GM12865 (cell line): ENCODE data around the gene CENPP.

Experiments used
- DNase-seq: peaks from one replicate; pipeline ENCODE4 v3.0.0; 2010; ENCODE audit warnings: low read depth
- H3K4me3 ChIP-seq: 2 replicates; pipeline ENCODE4 v1.5.1; 2011; ENCODE audit warnings: mild to moderate bottlenecking, low read depth, low read length, control low read depth
- TF ChIP-seq, protein P1 (sequence below): IDR thresholded peaks from 2 replicates; pipeline ENCODE4 v1.5.1; 2011; ENCODE audit warnings: low read length, control low read depth, low read depth, inconsistent platforms; ENCODE audit not compliant: insufficient read depth; ENCODE audit errors: missing control alignments

The CENPP gene

DNA sequence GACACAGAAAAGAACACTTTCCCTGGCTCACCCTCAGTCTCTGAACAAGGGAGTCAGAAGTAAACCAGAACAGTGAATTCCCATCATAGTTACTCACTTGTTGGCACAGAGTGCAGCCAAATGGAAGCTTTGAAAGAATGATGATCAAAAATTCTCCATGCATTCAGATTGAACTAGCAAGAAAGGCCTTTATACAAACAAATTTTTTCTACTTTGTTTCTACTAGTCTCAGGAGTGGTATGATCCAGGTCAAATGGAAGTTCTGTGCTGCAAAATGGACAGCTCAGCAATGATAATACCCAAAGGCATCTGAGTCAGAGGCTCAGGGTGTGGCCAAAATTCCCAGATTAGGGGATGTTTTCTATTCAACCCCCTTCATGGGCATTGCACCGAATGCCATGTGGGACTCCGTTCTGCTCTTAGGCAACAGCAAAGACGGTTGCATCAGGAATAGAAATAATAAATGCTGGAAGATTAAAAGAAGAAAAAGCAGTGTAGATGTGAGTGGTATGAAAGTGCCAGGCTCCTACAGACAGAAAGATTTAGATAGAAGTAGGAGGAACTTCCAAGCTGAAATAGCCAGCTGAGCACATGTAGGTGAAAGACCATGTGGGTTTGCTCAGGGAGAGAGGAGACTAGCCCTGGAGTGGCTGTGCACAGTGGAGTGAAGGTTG, 180.6 kb downstream of the CENPP start:
- TF ChIP-seq, protein P1, sequence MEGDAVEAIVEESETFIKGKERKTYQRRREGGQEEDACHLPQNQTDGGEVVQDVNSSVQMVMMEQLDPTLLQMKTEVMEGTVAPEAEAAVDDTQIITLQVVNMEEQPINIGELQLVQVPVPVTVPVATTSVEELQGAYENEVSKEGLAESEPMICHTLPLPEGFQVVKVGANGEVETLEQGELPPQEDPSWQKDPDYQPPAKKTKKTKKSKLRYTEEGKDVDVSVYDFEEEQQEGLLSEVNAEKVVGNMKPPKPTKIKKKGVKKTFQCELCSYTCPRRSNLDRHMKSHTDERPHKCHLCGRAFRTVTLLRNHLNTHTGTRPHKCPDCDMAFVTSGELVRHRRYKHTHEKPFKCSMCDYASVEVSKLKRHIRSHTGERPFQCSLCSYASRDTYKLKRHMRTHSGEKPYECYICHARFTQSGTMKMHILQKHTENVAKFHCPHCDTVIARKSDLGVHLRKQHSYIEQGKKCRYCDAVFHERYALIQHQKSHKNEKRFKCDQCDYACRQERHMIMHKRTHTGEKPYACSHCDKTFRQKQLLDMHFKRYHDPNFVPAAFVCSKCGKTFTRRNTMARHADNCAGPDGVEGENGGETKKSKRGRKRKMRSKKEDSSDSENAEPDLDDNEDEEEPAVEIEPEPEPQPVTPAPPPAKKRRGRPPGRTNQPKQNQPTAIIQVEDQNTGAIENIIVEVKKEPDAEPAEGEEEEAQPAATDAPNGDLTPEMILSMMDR, result no peak
- no peak for DNase-seq
- H3K4me3 ChIP-seq, result no peak overlapping the region

DNA sequence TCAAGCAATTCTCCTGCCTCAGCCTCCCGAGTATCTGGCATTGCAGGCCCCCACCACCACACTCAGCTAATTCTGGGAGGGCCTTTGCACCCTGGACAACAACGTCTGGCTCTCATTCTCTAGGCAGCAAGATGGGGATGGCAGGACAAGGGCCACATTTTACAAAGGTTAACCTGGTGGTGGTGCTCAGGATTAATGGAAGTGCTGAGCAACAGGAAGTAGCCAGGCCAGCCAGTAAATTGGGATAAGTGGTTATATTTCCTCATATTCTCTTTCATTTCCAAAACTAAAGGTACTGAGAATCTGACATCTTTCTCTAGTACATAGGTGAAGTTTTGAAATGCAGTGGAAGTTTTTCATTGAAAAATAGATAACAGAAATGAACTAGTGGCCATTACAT, 181.3 kb downstream of the CENPP start:
- H3K4me3 ChIP-seq, result no peak overlapping the region
- no peak for DNase-seq
- TF ChIP-seq, protein P1, result no peak

DNA sequence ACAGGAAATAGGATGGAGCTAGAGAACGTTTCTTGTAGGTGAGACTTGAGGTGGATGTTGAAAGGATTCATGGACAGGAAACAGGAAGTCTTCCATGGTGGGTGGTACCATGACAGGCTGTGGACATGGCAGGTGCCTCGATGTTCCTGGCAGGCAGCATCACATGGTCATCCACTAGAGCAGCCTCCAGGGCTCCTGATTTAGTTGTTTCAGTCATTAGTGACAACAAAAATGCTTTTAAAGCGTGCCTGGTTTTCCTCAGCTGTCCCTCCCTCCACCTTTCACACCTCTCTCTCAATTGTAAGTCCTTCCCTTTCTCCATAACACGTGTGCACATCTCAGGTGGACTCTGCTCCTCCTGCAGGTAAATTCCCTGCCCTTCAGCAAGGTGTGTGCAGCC, 181.7 kb downstream of the CENPP start:
- TF ChIP-seq, protein P1, result no peak
- no peak for DNase-seq
- no peak overlapping the region for H3K4me3 ChIP-seq

DNA sequence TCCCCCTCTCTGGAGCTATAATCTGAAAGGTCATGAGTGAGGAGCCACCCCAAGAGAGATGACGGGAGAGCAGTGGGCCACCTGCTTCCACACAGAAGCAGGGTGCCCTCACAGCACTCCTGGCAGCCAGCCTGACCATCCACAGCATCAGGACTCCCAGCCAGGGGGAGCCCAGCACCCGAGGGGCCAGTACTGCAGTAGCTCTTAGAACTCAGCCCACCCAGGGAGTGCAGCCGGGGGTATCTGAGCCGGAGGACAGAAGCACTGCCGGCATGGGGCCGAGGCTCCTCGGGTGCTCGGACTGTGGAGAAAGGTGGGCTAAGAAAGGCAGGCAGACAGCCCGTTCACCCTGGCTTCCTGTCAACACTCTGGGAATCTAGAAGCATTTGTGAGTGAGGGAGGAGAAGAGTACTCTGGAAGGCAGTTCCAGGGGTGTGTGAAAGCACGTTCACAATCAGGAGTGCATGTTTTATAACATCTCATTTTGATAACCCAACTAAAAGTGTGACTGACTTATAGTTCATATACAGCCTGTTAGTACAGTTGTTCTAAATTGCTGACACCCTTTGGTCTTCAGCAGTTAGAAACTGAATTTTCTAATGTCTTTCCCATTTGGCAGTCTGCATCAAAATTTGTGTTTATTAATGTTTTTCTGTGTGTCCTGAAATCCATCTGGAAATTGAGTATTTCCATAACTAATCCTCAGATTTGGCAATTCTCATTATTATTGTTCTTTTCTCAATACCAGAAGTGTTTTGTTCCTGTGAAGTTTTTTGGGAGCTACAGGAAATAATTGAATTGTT, 182.5 kb downstream of the CENPP start:
- H3K4me3 ChIP-seq, result no peak overlapping the region

DNA sequence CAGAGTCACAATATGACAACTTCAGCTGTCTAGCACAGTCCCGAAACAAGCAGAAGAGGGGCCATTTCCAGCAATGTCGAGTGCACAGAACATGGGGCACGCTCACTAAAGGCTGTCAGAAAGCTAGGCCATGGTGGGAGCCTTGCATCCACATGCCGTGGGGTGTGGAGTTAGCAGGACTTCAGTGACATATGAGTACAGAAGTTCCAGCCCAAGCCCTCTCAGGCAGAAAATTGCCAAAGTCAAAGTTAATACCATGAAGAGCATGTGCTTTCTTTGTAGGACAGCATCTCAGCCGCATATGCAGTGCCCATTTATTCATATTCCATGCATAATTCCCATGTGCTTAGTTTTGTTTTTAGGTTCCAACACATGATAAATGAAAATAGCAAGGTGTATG, 183.3 kb downstream of the CENPP start:
- H3K4me3 ChIP-seq, result no peak overlapping the region
- TF ChIP-seq, protein P1, result no peak
- no peak for DNase-seq

More for the DNA sequence above, 182.5 kb downstream of the CENPP start:
- DNase-seq, result no peak
- TF ChIP-seq, protein P1, result no peak

DNA sequence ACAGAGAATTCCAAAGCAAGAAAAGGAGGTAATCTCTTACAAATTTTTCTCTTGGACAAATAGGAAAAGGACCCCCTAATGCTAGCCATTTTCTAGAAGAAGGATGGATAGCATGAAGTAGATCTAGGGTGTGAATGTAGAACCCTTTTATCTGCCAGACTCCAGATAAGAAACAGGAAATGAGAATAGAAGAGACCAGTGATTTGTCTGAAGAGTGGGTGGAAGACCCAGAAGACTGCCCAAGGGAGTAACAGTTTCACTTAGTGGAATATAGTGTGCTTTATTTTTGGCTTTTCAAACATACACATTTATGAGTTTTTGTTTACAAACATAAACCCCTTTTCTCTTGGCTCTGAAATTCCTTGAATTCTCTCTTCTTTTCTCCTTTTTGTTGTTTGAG, 185.0 kb downstream of the CENPP start:
- no peak overlapping the region for H3K4me3 ChIP-seq
- DNase-seq, result no peak
- TF ChIP-seq, protein P1, result no peak
